ENCODE data around the gene VPREB3.

The VPREB3 gene

DNA sequence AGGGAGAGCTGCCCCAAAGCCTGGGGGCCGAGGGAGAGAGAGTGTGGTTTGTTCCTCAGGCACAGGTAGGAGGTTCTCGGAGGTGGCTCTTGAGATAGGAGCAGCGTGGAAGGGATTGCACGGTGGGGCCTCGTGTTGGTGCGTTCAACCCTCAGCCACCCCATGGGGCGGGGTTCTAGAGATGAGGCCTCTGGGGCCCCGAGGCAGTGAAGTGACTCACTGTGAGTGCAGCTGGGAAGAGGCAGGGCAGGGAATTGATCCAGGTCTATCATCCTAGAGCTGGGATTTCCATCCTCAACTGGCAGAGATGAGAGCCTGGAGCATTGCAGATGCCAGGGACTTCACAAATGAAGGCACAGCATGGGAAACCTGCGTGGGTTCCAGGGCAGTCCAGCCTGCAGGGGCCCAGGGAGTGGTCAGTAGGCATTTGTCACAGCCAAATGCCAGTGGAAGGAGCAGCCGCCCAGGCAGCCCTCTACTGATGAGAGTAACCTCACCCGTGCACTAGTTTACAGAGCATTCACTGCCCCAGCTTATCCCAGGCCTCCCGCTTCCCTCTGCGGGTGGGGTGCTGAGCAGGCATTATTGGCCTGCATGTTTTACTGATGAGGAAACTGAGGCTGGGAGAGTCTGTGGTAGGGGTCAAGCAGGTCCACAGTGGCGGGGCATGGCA, 27.4 kb upstream of the VPREB3 start:
- H3K27ac ChIP-seq, result no peak overlapping the region
- TF ChIP-seq CTCF (conservative IDR thresholded peaks at IDR 0.05), result no peak

DNA sequence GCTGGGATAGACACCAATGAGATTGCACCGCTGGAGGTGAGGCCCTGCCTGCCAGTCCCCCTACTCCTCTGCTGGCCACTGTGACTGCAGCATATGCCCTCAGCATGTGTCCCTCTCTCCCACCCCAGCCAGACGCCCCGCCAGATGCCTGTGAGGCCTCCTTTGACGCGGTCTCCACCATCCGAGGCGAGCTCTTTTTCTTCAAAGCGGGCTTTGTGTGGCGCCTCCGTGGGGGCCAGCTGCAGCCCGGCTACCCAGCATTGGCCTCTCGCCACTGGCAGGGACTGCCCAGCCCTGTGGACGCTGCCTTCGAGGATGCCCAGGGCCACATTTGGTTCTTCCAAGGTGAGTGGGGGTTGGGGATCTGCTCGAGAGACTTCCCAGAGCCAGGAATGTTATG, 26.8 kb upstream of the VPREB3 start:
- no peak for TF ChIP-seq CTCF (conservative IDR thresholded peaks at IDR 0.05)
- no peak overlapping the region for H3K27ac ChIP-seq

GRCh38 chr22:23780146-23780748, 26.0 kb upstream of the VPREB3 start:
- no peak for TF ChIP-seq CTCF (conservative IDR thresholded peaks at IDR 0.05)
- no peak overlapping the region for H3K27ac ChIP-seq

DNA sequence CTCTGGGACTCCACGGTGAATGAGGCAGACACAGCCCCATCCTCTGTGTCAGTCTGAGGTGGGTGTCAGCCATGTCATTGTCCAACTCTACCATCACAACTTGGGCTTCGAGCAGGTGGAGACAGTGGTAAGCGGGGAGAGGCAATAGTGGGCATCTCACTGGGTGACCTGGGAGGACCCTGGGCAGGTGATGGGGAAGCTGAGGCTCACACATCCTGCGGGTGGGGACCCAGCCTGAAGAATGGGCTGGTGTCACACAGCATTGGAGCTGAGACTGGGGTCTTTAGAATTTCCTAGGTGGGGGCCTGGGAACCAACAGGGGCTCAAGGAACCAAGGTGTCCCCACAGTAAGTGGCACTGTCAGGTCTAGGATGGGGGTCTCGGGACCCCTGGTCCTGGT, 25.5 kb upstream of the VPREB3 start:
- no peak for TF ChIP-seq CTCF (conservative IDR thresholded peaks at IDR 0.05)

GRCh38 chr22:23779083-23779482, 24.9 kb upstream of the VPREB3 start:
- TF ChIP-seq CTCF (conservative IDR thresholded peaks at IDR 0.05), result no peak
- H3K27ac ChIP-seq, result no peak overlapping the region

More for the DNA sequence above, 25.5 kb upstream of the VPREB3 start:
- H3K27ac ChIP-seq, result no peak overlapping the region

DNA sequence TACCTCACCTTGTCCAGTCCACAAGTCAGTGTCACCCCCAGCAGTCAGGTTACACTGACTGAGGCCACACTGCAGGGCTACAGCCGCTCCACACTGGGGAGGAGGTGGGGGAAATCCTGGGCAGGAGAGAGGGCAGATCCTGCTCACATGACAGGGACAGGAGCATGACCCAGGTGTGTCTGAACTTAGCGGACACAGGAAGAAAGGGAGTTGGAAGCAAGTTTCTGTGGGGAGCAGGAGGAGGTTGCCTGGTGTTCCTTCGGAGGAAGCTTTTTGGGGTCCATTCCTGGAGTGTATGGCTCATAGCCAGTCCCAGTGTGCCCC, 24.3 kb upstream of the VPREB3 start:
- no peak overlapping the region for H3K27ac ChIP-seq
- TF ChIP-seq CTCF (conservative IDR thresholded peaks at IDR 0.05), result no peak

GRCh38 chr22:23777776-23778576, 23.8 kb upstream of the VPREB3 start:
- no peak for TF ChIP-seq CTCF (conservative IDR thresholded peaks at IDR 0.05)
- H3K27ac ChIP-seq, result no peak overlapping the region

All from VCaP (cell line).